Erythroblast (primary cell): ENCODE measurements around the gene ENOX2.

Source experiments
- GATA1 ChIP-seq: IDR thresholded peaks from 2 replicates; pipeline ENCODE4 v1.6.1; 2011; ENCODE audit warnings: low read depth, mild to moderate bottlenecking, control low read depth, low read length, moderate library complexity
- POLR2A ChIP-seq: IDR thresholded peaks from 2 replicates; pipeline ENCODE4 v1.6.1; 2011; ENCODE audit warnings: mild to moderate bottlenecking, low read length

- no peak for TF ChIP-seq POLR2A
- TF ChIP-seq GATA1 = no peak
These were observed 49.4 kb upstream of the ENOX2 start for GRCh38 chrX:130952266-130953043.
